GM10266 (cell line): Measurements from ENCODE around the gene ELMO2.

Experiments used
- DNase-seq: peaks from one replicate; pipeline ENCODE4 v3.0.0; 2012; ENCODE audit errors: extremely low spot score
- TF ChIP-seq, protein P1 (sequence below): IDR thresholded peaks from 2 replicates; pipeline ENCODE4 v1.5.1; 2012; ENCODE audit warnings: mild to moderate bottlenecking, low read depth; ENCODE audit not compliant: control insufficient read depth, insufficient read depth; ENCODE audit errors: missing control alignments

Gene ELMO2

DNA sequence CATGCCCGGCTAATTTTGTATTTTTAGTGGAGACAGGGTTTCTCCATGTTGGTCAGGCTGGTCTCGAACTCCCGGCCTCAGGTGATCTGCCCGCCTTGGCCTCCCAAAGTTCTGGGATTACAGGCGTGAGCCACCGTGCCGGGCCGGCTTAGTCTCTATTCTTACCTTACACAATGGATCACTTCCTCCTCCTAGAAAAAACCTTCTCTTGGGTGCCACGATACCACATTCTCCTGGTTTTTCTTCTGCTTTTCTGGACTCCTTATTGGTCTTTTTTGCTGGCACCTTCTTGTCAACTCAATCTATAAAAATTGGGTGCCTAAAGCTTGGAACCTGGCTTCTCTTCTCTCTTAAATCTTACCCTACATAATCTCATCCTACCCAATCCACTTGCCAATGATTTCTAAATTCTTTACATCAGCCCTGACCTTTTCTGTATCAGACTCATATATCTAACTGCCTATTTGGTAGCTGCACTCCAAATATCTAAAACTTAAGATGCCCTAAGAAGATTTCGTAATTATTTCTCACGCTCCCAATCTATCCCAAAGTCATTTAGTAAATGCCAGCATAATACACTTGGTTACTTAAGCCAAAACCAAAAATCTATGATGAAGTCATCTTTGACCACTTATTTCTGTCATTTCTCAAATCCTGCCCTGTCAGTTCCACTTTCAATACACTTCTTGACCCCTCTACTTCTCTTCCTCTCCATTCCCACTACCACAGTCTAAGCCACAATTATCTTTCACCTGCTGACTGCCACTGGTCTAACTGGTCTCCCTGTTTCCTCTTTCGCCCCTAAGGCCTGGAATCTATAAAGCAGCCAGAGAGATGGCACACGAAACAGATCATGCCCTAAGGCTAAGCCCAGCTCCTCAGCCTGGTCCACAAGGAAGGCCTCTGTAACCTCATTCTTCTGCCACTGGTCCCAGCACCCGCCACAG, 43.2 kb downstream of the ELMO2 start:
- TF ChIP-seq, protein P1, sequence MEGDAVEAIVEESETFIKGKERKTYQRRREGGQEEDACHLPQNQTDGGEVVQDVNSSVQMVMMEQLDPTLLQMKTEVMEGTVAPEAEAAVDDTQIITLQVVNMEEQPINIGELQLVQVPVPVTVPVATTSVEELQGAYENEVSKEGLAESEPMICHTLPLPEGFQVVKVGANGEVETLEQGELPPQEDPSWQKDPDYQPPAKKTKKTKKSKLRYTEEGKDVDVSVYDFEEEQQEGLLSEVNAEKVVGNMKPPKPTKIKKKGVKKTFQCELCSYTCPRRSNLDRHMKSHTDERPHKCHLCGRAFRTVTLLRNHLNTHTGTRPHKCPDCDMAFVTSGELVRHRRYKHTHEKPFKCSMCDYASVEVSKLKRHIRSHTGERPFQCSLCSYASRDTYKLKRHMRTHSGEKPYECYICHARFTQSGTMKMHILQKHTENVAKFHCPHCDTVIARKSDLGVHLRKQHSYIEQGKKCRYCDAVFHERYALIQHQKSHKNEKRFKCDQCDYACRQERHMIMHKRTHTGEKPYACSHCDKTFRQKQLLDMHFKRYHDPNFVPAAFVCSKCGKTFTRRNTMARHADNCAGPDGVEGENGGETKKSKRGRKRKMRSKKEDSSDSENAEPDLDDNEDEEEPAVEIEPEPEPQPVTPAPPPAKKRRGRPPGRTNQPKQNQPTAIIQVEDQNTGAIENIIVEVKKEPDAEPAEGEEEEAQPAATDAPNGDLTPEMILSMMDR = no peak
- no peak for DNase-seq

DNA sequence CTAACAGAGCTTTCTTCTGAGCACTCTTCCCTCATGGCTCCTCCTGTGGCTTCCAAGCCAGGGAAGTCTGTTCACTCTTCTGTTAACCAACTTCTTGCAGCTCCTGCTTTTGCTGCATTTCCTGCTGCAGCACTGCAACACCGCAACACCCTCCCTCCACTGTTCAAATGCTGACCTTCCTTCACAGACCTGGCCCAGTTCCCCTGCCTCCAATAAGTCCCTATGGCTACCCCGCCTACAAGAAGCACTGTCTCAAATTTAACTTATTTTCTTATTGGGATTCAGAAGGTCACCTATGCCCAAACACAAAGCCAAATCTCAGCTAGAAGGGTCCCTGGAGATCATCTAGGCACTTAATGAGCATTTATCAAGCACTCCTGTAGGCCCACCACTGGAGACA, 44.6 kb downstream of the ELMO2 start:
- TF ChIP-seq, protein P1 = no peak
- DNase-seq = no peak

DNA sequence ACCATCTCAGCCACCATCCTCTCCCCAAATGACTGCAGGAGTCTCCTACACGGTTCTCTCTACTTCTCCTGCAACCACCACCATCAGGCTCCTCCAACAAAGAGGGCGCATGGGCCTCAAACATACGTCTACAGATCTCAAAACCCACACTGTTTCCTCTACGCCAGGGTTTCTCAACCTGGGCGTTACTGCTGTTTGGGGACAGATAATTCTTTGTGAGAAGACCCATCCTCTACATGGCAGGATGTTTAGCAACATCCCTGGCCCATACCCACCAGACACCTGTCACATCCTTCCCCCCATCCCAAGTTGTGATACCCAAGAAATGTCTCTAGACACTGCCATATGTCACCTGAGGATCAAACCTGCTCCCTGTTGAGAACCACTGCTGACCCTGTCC, 45.0 kb downstream of the ELMO2 start:
- TF ChIP-seq, protein P1 = no peak

DNA sequence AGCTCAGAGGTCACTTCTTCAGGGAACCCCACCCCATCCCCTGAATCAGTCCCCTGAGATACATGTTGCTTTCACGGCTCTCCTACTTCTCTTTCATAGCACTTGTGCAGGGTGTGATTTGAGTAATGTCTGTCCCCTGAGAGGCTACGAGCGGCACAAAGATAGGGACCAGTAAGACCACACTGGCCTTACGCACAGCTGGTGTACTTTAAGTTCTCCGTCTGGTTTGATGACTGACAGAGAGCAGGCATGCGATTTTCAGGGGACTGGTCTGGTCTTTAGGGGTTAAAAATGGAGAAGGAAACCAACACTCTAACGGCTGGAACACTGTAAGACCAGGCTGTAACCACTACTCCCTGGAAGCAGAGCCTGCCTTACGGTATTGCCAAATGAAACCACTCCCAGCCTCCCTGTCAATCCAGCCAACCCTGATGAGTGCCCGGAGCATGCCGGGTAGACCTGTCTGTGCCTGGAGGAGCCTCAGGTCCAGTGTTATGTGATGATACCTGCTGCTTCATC, 47.1 kb downstream of the ELMO2 start:
- peak; percentile 72 for DNase-seq
- TF ChIP-seq, protein P1 = no peak

More for the DNA sequence above, 45.0 kb downstream of the ELMO2 start:
- DNase-seq = no peak

DNA sequence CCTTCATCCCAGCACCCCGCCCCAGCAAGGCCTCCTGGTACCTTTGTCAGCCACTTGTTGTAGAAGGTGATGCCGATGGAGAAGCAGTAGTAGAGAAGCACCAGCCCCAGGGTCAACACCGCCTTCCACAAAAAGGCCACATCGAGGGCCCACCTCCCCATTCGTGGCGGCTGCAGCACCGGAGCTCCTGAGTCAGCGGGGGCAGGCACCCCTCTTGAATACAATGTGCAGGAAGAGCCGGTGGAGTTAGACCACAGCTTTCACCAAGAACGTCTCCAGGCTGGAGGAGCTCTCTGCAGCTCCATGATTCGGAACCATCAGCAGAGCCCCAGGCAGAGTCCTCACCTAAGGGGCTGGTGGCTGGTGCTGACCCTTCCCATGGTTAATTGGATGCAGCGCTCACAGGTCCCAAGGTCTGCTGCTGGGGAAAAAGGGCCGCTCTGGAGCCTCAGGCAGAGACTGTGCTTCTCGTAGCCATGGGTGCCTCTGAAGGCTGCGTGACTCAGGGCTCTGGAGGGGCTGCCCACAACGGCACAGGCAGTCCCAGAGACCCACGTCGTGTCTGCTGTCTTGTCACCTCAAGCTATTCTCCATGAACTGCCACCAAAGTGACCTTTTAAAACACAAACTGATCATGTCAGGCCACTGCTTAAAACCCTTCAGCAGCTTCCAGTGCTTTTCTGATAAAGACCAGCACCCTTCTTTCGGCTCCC, 47.9 kb downstream of the ELMO2 start:
- TF ChIP-seq, protein P1 = no peak

DNA sequence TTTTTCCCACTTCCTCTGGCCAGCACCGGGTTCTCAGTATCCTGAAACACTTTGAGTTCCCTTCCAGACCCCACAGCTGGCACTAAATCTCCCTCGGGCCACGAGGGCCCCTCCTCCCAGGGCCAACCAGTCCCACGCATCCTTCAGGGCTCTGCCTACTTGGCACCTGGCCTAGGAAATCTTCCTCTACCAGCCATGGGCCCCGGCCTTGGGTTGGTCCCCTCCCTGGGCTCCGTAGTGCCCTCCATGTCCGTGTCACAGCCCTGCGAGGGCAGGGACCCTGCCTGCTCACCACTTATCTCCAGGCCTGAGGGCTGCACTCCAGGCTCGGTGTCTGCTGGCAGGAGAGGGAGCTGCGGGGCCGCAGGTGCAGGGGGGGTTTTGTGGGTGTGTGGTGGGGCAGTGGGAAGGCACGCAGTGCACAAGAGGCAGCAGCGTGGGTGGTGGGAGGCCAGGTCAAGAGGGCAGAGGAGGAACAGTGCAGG, 49.3 kb downstream of the ELMO2 start:
- TF ChIP-seq, protein P1 = no peak
- no peak for DNase-seq

More for the DNA sequence above, 47.9 kb downstream of the ELMO2 start:
- DNase-seq = no peak
